ENCODE results near the gene TMEM238. TPM values are rescaled to one million over a fixed set of nuclear protein-coding genes. Genes with fewer than 3 reads are reported as not detected.

TMEM238 gene
- polyA plus RNA-seq, 1 of the 3 experiments (the other 2 are of a cell fraction), result 0.12 TPM

DNA sequence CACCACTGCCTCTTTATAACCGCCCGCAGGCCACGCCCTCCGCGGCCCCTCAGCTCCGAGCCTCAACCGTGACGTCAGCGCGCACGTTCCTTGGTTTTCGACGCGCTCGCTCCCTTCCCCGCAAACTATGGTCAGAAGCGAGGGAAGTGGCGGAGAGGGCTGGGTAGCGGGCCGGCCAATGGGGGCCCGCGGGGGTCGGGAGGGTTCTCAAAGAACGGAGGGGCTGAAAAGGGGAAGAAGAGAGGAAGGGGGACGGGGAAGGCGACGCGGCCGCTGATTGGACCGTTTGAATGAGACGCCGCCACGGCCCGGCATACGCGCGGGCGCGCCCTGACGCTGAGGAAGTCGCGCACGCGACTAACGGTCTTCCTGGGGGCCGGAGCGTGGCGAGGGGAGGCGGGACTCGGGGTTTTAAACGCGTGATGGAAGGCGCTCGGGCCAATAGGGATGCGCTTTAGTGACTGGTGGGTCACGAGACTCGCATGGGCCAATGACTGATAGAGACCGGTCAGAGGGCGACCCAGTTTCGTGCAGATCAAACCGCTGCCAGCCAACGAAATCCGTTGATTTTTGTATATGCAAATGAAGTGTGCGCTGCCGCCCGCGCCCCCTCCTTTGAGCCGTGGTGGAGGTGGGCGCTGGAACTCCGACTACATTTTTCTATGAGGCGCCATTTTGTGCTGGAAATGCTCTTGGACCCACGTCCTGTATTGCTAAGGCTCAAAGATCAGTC, 23.9 kb upstream of the TMEM238 start (continued):
- TF ChIP-seq FOXM1 (IDR thresholded peaks at IDR 0.05; ENCODE audit: low read depth) (peak; percentile 99), MEF2A (IDR thresholded peaks at IDR 0.05; ENCODE audit: borderline replicate concordance, low read depth) (no peak; the same call in 1 of the 2 replicates), RXRA (IDR thresholded peaks at IDR 0.05; ENCODE audit: borderline replicate concordance, low read depth) (no peak), NRF1 (IDR thresholded peaks at IDR 0.05; ENCODE audit: low read depth, low read length) (peak; percentile 35), GABPA (IDR thresholded peaks at IDR 0.05; ENCODE audit: low read depth) (peak; percentile 58; the same call in 1 of the 2 replicates), NFIC (IDR thresholded peaks at IDR 0.05; ENCODE audit: borderline replicate concordance) (no peak), EZH2phosphoT487 (IDR thresholded peaks at IDR 0.05; ENCODE audit: borderline replicate concordance, low read depth) (no peak), TCF12 (IDR thresholded peaks at IDR 0.05) (0 out of 2 replicates have a peak, but pooled peaks have one; percentile 15), RAD21 (IDR thresholded peaks at IDR 0.05; ENCODE audit: low read length) (no peak), SIN3A (IDR thresholded peaks at IDR 0.05; ENCODE audit: borderline replicate concordance, low read depth, low read length) (no peak), ELF1 (IDR thresholded peaks at IDR 0.05) (peak; percentile 66), FOXJ3 (CRISPR knock-in tag; IDR thresholded peaks at IDR 0.05) (no peak), GATA2 (CRISPR knock-in tag; IDR thresholded peaks at IDR 0.05) (no peak), RCOR1 (IDR thresholded peaks at IDR 0.05; ENCODE audit: low read length) (peak; percentile 40; the same call in 1 of the 2 replicates), POLR2AphosphoS5 (IDR thresholded peaks at IDR 0.05; ENCODE audit: low read depth, low read length) (peak; percentile 53; the same call in 1 of the 2 replicates), YY1 (IDR thresholded peaks at IDR 0.05; ENCODE audit: low read depth) (peak; percentile 88), EP300 (IDR thresholded peaks at IDR 0.05; ENCODE audit: borderline replicate concordance in 1 of 2, low read depth in 1 of 2, low read length in 1 of 2) (peak; percentile 18 to 37; a peak in 1 of 4 replicates)
- TF ChIP-seq, protein P1, sequence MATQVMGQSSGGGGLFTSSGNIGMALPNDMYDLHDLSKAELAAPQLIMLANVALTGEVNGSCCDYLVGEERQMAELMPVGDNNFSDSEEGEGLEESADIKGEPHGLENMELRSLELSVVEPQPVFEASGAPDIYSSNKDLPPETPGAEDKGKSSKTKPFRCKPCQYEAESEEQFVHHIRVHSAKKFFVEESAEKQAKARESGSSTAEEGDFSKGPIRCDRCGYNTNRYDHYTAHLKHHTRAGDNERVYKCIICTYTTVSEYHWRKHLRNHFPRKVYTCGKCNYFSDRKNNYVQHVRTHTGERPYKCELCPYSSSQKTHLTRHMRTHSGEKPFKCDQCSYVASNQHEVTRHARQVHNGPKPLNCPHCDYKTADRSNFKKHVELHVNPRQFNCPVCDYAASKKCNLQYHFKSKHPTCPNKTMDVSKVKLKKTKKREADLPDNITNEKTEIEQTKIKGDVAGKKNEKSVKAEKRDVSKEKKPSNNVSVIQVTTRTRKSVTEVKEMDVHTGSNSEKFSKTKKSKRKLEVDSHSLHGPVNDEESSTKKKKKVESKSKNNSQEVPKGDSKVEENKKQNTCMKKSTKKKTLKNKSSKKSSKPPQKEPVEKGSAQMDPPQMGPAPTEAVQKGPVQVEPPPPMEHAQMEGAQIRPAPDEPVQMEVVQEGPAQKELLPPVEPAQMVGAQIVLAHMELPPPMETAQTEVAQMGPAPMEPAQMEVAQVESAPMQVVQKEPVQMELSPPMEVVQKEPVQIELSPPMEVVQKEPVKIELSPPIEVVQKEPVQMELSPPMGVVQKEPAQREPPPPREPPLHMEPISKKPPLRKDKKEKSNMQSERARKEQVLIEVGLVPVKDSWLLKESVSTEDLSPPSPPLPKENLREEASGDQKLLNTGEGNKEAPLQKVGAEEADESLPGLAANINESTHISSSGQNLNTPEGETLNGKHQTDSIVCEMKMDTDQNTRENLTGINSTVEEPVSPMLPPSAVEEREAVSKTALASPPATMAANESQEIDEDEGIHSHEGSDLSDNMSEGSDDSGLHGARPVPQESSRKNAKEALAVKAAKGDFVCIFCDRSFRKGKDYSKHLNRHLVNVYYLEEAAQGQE (IDR thresholded peaks at IDR 0.05; ENCODE audit: low read depth, low read length), result no peak
- TF ChIP-seq, protein P2, sequence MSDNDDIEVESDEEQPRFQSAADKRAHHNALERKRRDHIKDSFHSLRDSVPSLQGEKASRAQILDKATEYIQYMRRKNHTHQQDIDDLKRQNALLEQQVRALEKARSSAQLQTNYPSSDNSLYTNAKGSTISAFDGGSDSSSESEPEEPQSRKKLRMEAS (IDR thresholded peaks at IDR 0.05; ENCODE audit: low read depth), result peak; percentile 96
- TF ChIP-seq, protein P3, sequence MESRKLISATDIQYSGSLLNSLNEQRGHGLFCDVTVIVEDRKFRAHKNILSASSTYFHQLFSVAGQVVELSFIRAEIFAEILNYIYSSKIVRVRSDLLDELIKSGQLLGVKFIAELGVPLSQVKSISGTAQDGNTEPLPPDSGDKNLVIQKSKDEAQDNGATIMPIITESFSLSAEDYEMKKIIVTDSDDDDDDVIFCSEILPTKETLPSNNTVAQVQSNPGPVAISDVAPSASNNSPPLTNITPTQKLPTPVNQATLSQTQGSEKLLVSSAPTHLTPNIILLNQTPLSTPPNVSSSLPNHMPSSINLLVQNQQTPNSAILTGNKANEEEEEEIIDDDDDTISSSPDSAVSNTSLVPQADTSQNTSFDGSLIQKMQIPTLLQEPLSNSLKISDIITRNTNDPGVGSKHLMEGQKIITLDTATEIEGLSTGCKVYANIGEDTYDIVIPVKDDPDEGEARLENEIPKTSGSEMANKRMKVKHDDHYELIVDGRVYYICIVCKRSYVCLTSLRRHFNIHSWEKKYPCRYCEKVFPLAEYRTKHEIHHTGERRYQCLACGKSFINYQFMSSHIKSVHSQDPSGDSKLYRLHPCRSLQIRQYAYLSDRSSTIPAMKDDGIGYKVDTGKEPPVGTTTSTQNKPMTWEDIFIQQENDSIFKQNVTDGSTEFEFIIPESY (IDR thresholded peaks at IDR 0.05; ENCODE audit: borderline replicate concordance, low read depth), result no peak
- TF ChIP-seq, protein P4, sequence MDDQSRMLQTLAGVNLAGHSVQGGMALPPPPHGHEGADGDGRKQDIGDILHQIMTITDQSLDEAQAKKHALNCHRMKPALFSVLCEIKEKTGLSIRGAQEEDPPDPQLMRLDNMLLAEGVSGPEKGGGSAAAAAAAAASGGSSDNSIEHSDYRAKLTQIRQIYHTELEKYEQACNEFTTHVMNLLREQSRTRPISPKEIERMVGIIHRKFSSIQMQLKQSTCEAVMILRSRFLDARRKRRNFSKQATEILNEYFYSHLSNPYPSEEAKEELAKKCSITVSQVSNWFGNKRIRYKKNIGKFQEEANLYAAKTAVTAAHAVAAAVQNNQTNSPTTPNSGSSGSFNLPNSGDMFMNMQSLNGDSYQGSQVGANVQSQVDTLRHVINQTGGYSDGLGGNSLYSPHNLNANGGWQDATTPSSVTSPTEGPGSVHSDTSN (IDR thresholded peaks at IDR 0.05), result peak; percentile 99
- TF ChIP-seq, protein P5, sequence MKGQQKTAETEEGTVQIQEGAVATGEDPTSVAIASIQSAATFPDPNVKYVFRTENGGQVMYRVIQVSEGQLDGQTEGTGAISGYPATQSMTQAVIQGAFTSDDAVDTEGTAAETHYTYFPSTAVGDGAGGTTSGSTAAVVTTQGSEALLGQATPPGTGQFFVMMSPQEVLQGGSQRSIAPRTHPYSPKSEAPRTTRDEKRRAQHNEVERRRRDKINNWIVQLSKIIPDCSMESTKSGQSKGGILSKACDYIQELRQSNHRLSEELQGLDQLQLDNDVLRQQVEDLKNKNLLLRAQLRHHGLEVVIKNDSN (IDR thresholded peaks at IDR 0.05; ENCODE audit: borderline replicate concordance, low read depth), result peak; percentile 94
